Liver (tissue), 9 donors: ENCODE results near the gene TMEM140. TPM values are rescaled to one million over a fixed set of nuclear protein-coding genes. Genes with fewer than 3 reads are reported as not detected.

Source experiments
- DNase-seq: peaks from one replicate; pipeline ENCODE4 v3.0.0-alpha.2; 2017; ENCODE audit warnings: low spot score
- H3K27ac ChIP-seq, 2 donors: one replicate each; pipeline ENCODE4 v1.7.0; 2013; ENCODE audit warnings: inconsistent platforms in 2 of 2, low read length in 2 of 2, control low read depth in 1 of 2, low read depth in 1 of 2, mild to moderate bottlenecking in 1 of 2
- H3K27me3 ChIP-seq, 4 donors: one replicate each; pipeline versions ENCODE4 v1.6.1 to v1.7.0; 2013; ENCODE audit warnings: low read length in 3 of 4, inconsistent platforms in 1 of 4, mild to moderate bottlenecking in 1 of 4, moderate library complexity in 1 of 4; ENCODE audit not compliant: control insufficient read depth in 4 of 4, insufficient read depth in 4 of 4
- H3K36me3 ChIP-seq, 4 donors: one replicate each; pipeline versions ENCODE4 v1.6.1 to v1.7.0; 2013; ENCODE audit warnings: low read length in 3 of 4, mild to moderate bottlenecking in 3 of 4, low read depth in 1 of 4, moderate library complexity in 1 of 4; ENCODE audit not compliant: control insufficient read depth in 4 of 4, insufficient read depth in 3 of 4
- H3K4me1 ChIP-seq, 4 donors: one replicate each; pipeline versions ENCODE4 v1.6.1 to v1.7.0; 2013; ENCODE audit warnings: low read length in 3 of 4, mild to moderate bottlenecking in 3 of 4, moderate library complexity in 1 of 4; ENCODE audit not compliant: control insufficient read depth in 4 of 4, insufficient read depth in 4 of 4
- H3K4me3 ChIP-seq, 3 donors: one replicate each; pipeline versions ENCODE4 v1.6.1 to v1.7.0; 2013; ENCODE audit warnings: low read length in 3 of 3, control low read depth in 1 of 3, low read depth in 1 of 3, mild to moderate bottlenecking in 1 of 3
- H3K9ac ChIP-seq, 2 donors: one replicate each; pipeline ENCODE4 v1.7.0; 2013; ENCODE audit warnings: low read length in 2 of 2, mild to moderate bottlenecking in 2 of 2, moderate library complexity in 2 of 2, control low read depth in 1 of 2, low read depth in 1 of 2
- H3K9me3 ChIP-seq, 4 donors: one replicate each; pipeline versions ENCODE4 v1.6.1 to v1.7.0; 2013; ENCODE audit warnings: low read length in 3 of 4; ENCODE audit not compliant: control insufficient read depth in 4 of 4
- ATF3 ChIP-seq: IDR thresholded peaks from 2 replicates; pipeline ENCODE4 v1.6.1; 2016; ENCODE audit warnings: antibody characterized with exemption
- CTCF ChIP-seq: fragments of 150-350 bp; IDR thresholded peaks from 2 replicates; pipeline ENCODE4 v1.5.1; 2017; ENCODE audit warnings: improper control_type of control experiment, low read depth, low read length; ENCODE audit not compliant: missing input control
- EGR1 ChIP-seq, 2 donors: IDR thresholded peaks; 2 replicates each; pipeline ENCODE4 v1.6.1; 2016 to 2018; ENCODE audit warnings: antibody characterized with exemption in 2 of 2, low read depth in 2 of 2
- FOXA1 ChIP-seq: IDR thresholded peaks from 2 replicates; pipeline ENCODE4 v1.6.1; 2016; ENCODE audit warnings: antibody characterized with exemption
- FOXA2 ChIP-seq: IDR thresholded peaks from 2 replicates; pipeline ENCODE4 v1.6.1; 2016; ENCODE audit warnings: antibody characterized with exemption
- GABPA ChIP-seq, 2 donors: IDR thresholded peaks in 1 of 2; conservative IDR thresholded peaks in 1 of 2; 2 replicates each; pipeline ENCODE4 v1.6.1; 2016; ENCODE audit warnings: antibody characterized with exemption in 2 of 2, mild to moderate bottlenecking in 1 of 2, moderate library complexity in 1 of 2
- HNF4A ChIP-seq, 2 donors: conservative IDR thresholded peaks; 2 replicates each; pipeline ENCODE4 v1.6.1; 2016; ENCODE audit warnings: antibody characterized with exemption in 2 of 2, mild to moderate bottlenecking in 2 of 2
- HNF4G ChIP-seq: IDR thresholded peaks from 2 replicates; pipeline ENCODE4 v1.6.1; 2016; ENCODE audit warnings: antibody characterized with exemption
- JUND ChIP-seq, 2 donors: IDR thresholded peaks; 2 replicates each; pipeline ENCODE4 v1.6.1; 2016; ENCODE audit warnings: antibody characterized with exemption in 2 of 2
- MAX ChIP-seq: IDR thresholded peaks from 2 replicates; pipeline ENCODE4 v1.6.1; 2016; ENCODE audit warnings: antibody characterized with exemption
- NR2F2 ChIP-seq: IDR thresholded peaks from 2 replicates; pipeline ENCODE4 v1.6.1; 2016; ENCODE audit warnings: antibody characterized with exemption
- RAD21 ChIP-seq, 2 donors: IDR thresholded peaks; 2 replicates each; pipeline ENCODE4 v1.6.1; 2016; ENCODE audit warnings: antibody characterized with exemption in 2 of 2, mild to moderate bottlenecking in 2 of 2
- REST ChIP-seq: IDR thresholded peaks from 2 replicates; pipeline ENCODE4 v1.6.1; 2016; ENCODE audit warnings: antibody characterized with exemption, mild to moderate bottlenecking
- RXRA ChIP-seq, 2 donors: IDR thresholded peaks; 2 replicates each; pipeline ENCODE4 v1.6.1; 2017 to 2018; ENCODE audit warnings: antibody characterized with exemption in 2 of 2, mild to moderate bottlenecking in 1 of 2
- SP1 ChIP-seq: IDR thresholded peaks from 2 replicates; pipeline ENCODE4 v1.6.1; 2018; ENCODE audit warnings: antibody characterized with exemption, mild to moderate bottlenecking
- TAF1 ChIP-seq: conservative IDR thresholded peaks from 2 replicates; pipeline ENCODE4 v1.6.1; 2016; ENCODE audit warnings: antibody characterized with exemption, mild to moderate bottlenecking
- YY1 ChIP-seq: IDR thresholded peaks from 2 replicates; pipeline ENCODE4 v1.6.1; 2016; ENCODE audit warnings: antibody characterized with exemption, mild to moderate bottlenecking
- ZBTB33 ChIP-seq: IDR thresholded peaks from 2 replicates; pipeline ENCODE4 v1.6.1; 2016; ENCODE audit warnings: antibody characterized with exemption
- WGBS: extraction: QIAGEN DNeasy Blood & Tissue Kit; methylation state at CpG from one replicate; pipeline ENCODE4 v1.1.7; 2013; 5-methylcytosine and 5-hydroxymethylcytosine counted together
- polyA plus RNA-seq, 2 donors: library from polyadenylated mRNA; stranded (reverse) in 1 of 2; unstranded in 1 of 2; fragments of 200-250 nt in 1 of 2; fragments of >200 nt in 1 of 2; fragmentation: Nextera tagmentation in 1 of 2; extraction: Ambion mirVana in 1 of 2; gene quantifications; one replicate each; pipeline versions ENCODE4 v1.2.1 to v1.2.3, GENCODE V29; 2013 to 2015
- total RNA-seq, 2 donors: library from RNA; depleted of rRNA; stranded (reverse); fragments of >200 nt; gene quantifications; one replicate each; pipeline ENCODE4 v1.2.3, GENCODE V29; 2014
- donor health status: healthy.
- donor health status: healthy.
- donor health status: healthy.
- donor health status: healthy.
- donor health status: healthy.

TMEM140 gene
- total and polyA plus RNA-seq, 4 donors: 22.3 to 34.3 (median 25.9) TPM

- DNase-seq: no peak
- H3K27ac ChIP-seq: peak overlapping the region; percentile 94 to 100
- no peaks in the 10 kb centered on the region for H3K9me3 ChIP-seq
- 88% methylated on average over 2 of the region's 2 CpGs for WGBS
- TF ChIP-seq EGR1 (IDR thresholded peaks at IDR 0.05; ENCODE audit: low read depth in 2 of 2): no peak
- no peak for TF ChIP-seq REST
- no peak for TF ChIP-seq GABPA (IDR thresholded peaks at IDR 0.05 in 1 of 2, conservative IDR thresholded peaks at IDR 0.05 in 1 of 2)
- no peak for TF ChIP-seq ATF3
- TF ChIP-seq NR2F2: no peak
- TF ChIP-seq SP1: no peak
- no peak for TF ChIP-seq HNF4A (conservative IDR thresholded peaks at IDR 0.05)
- TF ChIP-seq YY1: no peak
- TF ChIP-seq ZBTB33: no peak
- no peak for TF ChIP-seq MAX
- TF ChIP-seq RXRA (IDR thresholded peaks at IDR 0.05): no peak
- no peak for TF ChIP-seq FOXA1
- TF ChIP-seq FOXA2: no peak
- no peak for TF ChIP-seq TAF1
- no peak for TF ChIP-seq JUND (IDR thresholded peaks at IDR 0.05)
- TF ChIP-seq CTCF: no peak
- TF ChIP-seq RAD21 (IDR thresholded peaks at IDR 0.05): no peak
- TF ChIP-seq HNF4G: no peak
- peaks cover 2 to 9% (median 5%) of the 10 kb centered on the region in 4 donors for H3K36me3 ChIP-seq
- H3K9ac ChIP-seq: peak overlapping the region; percentile 43 to 100
- no peaks in the 10 kb centered on the region for H3K27me3 ChIP-seq
- H3K4me1 ChIP-seq: peaks cover 4 to 36% (median 15%) of the 10 kb centered on the region in 4 donors
- peak overlapping the region in 2 of 3 donors; percentile 12 to 93 for H3K4me3 ChIP-seq
Observed at GRCh38 chr7:135151132-135151531, 3.3 kb downstream of the TMEM140 start.
